GM12878 (cell line): ENCODE data around the gene COL27A1.

Experiments used
- BMI1 ChIP-seq: fragments of 450-650 bp; IDR thresholded peaks from 2 replicates; pipeline ENCODE4 v1.6.1; 2016; ENCODE audit warnings: mild to moderate bottlenecking, moderate library complexity, borderline replicate concordance
- GABPA ChIP-seq: IDR thresholded peaks from 2 replicates; pipeline ENCODE4 v1.6.1; 2014; ENCODE audit warnings: antibody characterized with exemption, low read depth, mild to moderate bottlenecking, inconsistent platforms
- HDAC2 ChIP-seq: fragments of 200-600 bp; sonication (generic); IDR thresholded peaks from 2 replicates; pipeline ENCODE4 v1.6.1; 2017
- IKZF1 ChIP-seq: fragments of 450-650 bp; conservative IDR thresholded peaks from 2 replicates; pipeline ENCODE4 v1.6.1; 2017; ENCODE audit warnings: antibody characterized with exemption, mild to moderate bottlenecking
- JUND ChIP-seq: IDR thresholded peaks from 2 replicates; pipeline ENCODE4 v1.6.1; 2012; ENCODE audit warnings: low read depth, mild to moderate bottlenecking, low read length, improper control_type of control experiment, moderate library complexity
- MYC ChIP-seq: IDR thresholded peaks from 2 replicates; pipeline ENCODE4 v1.6.1; 2011; ENCODE audit warnings: mild to moderate bottlenecking, low read length, moderate library complexity, inconsistent platforms; ENCODE audit not compliant: insufficient read depth, insufficient replicate concordance, insufficient read length, severe bottlenecking
- NR2C1 ChIP-seq: fragments of 450-650 bp; IDR thresholded peaks from 2 replicates; pipeline ENCODE4 v1.6.1; 2017; ENCODE audit warnings: antibody characterized with exemption, mild to moderate bottlenecking, moderate library complexity
- POLR2AphosphoS5 ChIP-seq: IDR thresholded peaks from 2 replicates; pipeline ENCODE4 v1.6.1; 2011; ENCODE audit warnings: mild to moderate bottlenecking, low read length, inconsistent platforms
- SMC3 ChIP-seq: IDR thresholded peaks from 2 replicates; pipeline ENCODE4 v1.6.1; 2011; ENCODE audit warnings: low read length, improper control_type of control experiment, borderline replicate concordance
- SRF ChIP-seq, 2 experiments: IDR thresholded peaks; 2 replicates each; pipeline ENCODE4 v1.6.1; 2011; ENCODE audit warnings: low read depth in 2 of 2, low read length in 2 of 2, mild to moderate bottlenecking in 1 of 2, moderate library complexity in 1 of 2
- YY1 ChIP-seq: IDR thresholded peaks from 2 replicates; pipeline ENCODE4 v1.6.1; 2011; ENCODE audit warnings: low read depth, mild to moderate bottlenecking, low read length
- ZBTB40 ChIP-seq: fragments of 450-650 bp; IDR thresholded peaks from 2 replicates; pipeline ENCODE4 v1.6.1; 2016; ENCODE audit warnings: mild to moderate bottlenecking, moderate library complexity, borderline replicate concordance
- TF ChIP-seq, protein P1 (sequence below), 3 experiments: IDR thresholded peaks in 2 of 3; conservative IDR thresholded peaks in 1 of 3; 2 replicates each; pipeline ENCODE4 v1.5.1; 2011; ENCODE audit warnings: low read depth in 3 of 3, low read length in 3 of 3, mild to moderate bottlenecking in 3 of 3, control low read depth in 2 of 3, moderate library complexity in 2 of 3, inconsistent platforms in 1 of 3, mixed read lengths in 1 of 3; ENCODE audit not compliant: control insufficient read depth in 2 of 3, insufficient read depth in 1 of 3; ENCODE audit errors: extremely low read depth in 1 of 3

- TF ChIP-seq GABPA, result no peak
- TF ChIP-seq YY1, result no peak
- TF ChIP-seq, protein P1, sequence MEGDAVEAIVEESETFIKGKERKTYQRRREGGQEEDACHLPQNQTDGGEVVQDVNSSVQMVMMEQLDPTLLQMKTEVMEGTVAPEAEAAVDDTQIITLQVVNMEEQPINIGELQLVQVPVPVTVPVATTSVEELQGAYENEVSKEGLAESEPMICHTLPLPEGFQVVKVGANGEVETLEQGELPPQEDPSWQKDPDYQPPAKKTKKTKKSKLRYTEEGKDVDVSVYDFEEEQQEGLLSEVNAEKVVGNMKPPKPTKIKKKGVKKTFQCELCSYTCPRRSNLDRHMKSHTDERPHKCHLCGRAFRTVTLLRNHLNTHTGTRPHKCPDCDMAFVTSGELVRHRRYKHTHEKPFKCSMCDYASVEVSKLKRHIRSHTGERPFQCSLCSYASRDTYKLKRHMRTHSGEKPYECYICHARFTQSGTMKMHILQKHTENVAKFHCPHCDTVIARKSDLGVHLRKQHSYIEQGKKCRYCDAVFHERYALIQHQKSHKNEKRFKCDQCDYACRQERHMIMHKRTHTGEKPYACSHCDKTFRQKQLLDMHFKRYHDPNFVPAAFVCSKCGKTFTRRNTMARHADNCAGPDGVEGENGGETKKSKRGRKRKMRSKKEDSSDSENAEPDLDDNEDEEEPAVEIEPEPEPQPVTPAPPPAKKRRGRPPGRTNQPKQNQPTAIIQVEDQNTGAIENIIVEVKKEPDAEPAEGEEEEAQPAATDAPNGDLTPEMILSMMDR (IDR thresholded peaks at IDR 0.05 in 2 of 3, conservative IDR thresholded peaks at IDR 0.05 in 1 of 3; ENCODE audit: control insufficient read depth in 2 of 3, extremely low read depth in 1 of 3, insufficient read depth in 1 of 3, low read depth in 3 of 3, low read length in 3 of 3), result no peak
- TF ChIP-seq HDAC2, result no peak
- no peak for TF ChIP-seq JUND
- TF ChIP-seq BMI1, result no peak
- no peak for TF ChIP-seq ZBTB40
- TF ChIP-seq NR2C1, result no peak
- TF ChIP-seq SMC3, result no peak
- no peak for TF ChIP-seq SRF (IDR thresholded peaks at IDR 0.05; ENCODE audit: low read depth in 2 of 2, low read length in 2 of 2)
- TF ChIP-seq MYC, result no peak
- TF ChIP-seq POLR2AphosphoS5, result no peak
- TF ChIP-seq IKZF1, result no peak
Measured at GRCh38 chr9:114140401-114140800, 14.9 kb upstream of the COL27A1 start.
